Fibroblast of the aortic adventitia (primary cell): ENCODE measurements around the gene MGAT1. TPM values are rescaled to one million over a fixed set of nuclear protein-coding genes. Genes with fewer than 3 reads are reported as not detected.

ENCODE experiments used
- DNase-seq: peaks from one replicate; pipeline ENCODE4 v3.0.0-alpha.2; 2010; ENCODE audit warnings: low read depth
- H3K4me3 ChIP-seq: 2 replicates; pipeline ENCODE4 v1.5.1; 2011; ENCODE audit warnings: low read depth, mild to moderate bottlenecking, control low read depth, low read length, moderate library complexity
- total RNA-seq: library from RNA; depleted of rRNA; stranded (reverse); fragments of >200 nt; gene quantifications from 2 replicates; pipeline ENCODE4 v1.2.3, GENCODE V29; 2012; ENCODE audit warnings: low replicate concordance
- TF ChIP-seq, protein P1 (sequence below): IDR thresholded peaks from 2 replicates; pipeline ENCODE4 v1.5.1; 2011; ENCODE audit warnings: mild to moderate bottlenecking, low read length, control low read depth, inconsistent platforms; ENCODE audit not compliant: insufficient read depth

MGAT1 gene
- total RNA-seq, 1 donor = 79.4 TPM

GRCh38 chr5:180804129-180804618 lies 1.6 kb upstream of the MGAT1 start:
- DNase-seq = no peak
- TF ChIP-seq, protein P1, sequence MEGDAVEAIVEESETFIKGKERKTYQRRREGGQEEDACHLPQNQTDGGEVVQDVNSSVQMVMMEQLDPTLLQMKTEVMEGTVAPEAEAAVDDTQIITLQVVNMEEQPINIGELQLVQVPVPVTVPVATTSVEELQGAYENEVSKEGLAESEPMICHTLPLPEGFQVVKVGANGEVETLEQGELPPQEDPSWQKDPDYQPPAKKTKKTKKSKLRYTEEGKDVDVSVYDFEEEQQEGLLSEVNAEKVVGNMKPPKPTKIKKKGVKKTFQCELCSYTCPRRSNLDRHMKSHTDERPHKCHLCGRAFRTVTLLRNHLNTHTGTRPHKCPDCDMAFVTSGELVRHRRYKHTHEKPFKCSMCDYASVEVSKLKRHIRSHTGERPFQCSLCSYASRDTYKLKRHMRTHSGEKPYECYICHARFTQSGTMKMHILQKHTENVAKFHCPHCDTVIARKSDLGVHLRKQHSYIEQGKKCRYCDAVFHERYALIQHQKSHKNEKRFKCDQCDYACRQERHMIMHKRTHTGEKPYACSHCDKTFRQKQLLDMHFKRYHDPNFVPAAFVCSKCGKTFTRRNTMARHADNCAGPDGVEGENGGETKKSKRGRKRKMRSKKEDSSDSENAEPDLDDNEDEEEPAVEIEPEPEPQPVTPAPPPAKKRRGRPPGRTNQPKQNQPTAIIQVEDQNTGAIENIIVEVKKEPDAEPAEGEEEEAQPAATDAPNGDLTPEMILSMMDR = no peak
- H3K4me3 ChIP-seq = no peak overlapping the region

DNA sequence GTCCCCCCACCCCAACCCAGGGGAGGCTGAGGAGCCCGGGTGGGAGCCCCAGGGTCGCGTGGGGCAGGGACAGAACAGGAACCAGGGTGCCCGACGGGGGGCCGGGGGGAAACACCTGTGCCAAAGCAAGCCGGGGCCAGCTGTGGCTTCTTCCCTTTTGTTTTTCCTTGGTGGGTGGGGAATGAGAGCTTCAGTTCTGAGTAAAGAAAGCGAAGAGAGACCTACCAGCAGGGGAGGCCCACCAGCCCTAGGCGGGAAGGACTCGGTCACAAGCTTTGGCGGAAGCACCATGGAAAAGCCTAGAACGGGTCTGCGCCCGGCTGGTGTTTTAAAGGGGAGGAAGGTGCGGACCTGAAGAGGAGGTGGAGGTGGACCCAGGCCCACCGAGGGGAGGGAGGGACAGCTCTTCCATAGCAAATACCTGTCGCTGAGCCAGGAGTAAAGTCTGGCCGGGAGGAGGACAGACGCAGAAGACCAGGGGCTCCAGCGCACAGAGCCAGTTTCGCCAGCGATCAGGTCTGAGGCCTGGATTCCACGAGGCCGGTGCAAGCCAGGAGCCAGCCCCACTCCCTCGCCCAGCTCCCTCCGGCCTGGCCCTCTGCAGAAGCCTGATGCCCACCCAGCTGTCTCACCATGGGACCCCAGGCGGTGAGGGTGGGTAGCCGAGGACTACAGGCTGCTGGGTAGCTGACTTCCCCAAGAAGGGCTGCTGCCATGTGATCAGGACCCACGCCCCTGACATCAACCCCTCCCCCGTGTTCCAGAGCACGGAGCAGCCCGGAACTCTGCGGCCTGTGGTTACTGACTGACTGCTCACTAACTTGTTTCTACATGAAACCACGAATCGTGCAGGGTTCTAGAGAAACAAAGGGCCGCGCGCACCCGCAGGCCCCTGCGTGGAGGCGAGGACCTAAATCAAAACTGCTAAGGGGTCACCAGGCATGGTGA lies 849 bp upstream of the MGAT1 start:
- peak; percentile 57 for DNase-seq
- peak overlapping the region; percentile 45 for H3K4me3 ChIP-seq
- TF ChIP-seq, protein P1 = peak; percentile 41

DNA sequence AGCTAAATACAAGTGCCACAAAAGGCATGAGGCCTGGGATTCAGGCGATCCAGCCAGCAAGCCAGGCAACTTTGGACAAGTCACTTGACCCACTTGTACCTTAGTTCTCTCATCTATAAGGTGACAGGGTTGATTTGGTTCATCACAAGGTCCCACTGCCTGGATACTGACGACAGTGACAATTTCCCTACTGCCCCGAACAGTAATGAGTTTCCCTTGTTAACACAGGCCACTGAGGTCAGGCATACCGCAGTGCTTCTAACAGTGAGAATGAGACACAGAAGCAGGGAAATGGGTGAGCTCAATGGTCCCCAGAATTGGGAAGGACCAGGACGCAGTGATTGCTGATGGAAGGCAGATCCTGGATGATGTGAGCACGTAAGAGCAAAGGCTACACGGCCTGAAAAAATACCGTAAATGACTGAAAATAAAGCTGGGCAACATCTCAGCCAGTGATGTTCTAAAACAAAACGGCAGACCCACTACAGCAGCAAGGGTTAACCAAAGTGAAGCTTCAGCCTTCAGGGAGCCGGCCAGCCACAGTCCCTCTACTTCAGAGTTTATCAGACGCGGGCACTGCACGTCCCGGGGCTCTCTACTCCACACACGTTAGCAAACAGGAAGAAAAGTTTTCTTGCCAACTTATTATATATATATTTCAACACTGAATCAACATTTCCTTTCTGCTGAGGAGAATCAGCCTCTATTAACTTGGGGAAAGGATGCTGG lies 846 bp downstream of the MGAT1 start:
- TF ChIP-seq, protein P1 = no peak
- peak; percentile 19 for DNase-seq
- H3K4me3 ChIP-seq = peak overlapping the region; percentile 93

- TF ChIP-seq, protein P1 = peak; percentile 23
- peak overlapping the region; percentile 93 for H3K4me3 ChIP-seq
These were observed 2.5 kb downstream of the MGAT1 start for GRCh38 chr5:180799902-180800801.

GRCh38 chr5:180799194-180799593 lies 3.4 kb downstream of the MGAT1 start:
- no peak for DNase-seq
- H3K4me3 ChIP-seq = no peak overlapping the region
- TF ChIP-seq, protein P1 = peak; percentile 17

More at GRCh38 chr5:180799902-180800801, 2.5 kb downstream of the MGAT1 start:
- DNase-seq = peak; percentile 70

DNA sequence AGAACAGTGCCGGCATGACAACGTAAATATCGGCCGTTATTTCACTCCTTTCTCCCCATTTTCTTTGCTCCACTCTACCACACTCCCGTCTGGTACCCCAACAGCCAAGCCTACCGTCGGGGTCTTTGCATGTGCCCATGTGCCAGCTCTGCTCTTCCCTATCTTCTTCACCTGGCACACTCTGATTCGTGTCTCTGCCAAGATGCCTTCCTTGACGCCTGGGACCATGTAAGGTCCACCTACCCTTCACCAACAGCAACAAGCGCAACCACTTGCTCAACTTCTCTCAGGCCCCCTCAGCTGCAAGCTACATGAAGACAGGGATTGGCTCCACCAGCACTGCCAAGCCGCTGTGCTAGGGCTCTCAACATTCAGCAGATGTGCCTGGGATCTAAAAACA lies 4.4 kb downstream of the MGAT1 start:
- DNase-seq = no peak
- H3K4me3 ChIP-seq = no peak overlapping the region
- TF ChIP-seq, protein P1 = no peak
